DOHH2 (cell line): ENCODE results near the gene UGT1A3.
"Not testable (repeated sequence)": the region's sequence is repeated elsewhere in the genome, so short reads cannot be mapped to it uniquely, and the experiment has no call there.

ENCODE experiments used
- H3F3A ChIP-seq: fragments of 200-600 bp; sonication (generic), shearing (Covaris generic); 2 replicates; pipeline ENCODE4 v1.6.0; 2016; ENCODE audit warnings: antibody characterized with exemption, mild to moderate bottlenecking; ENCODE audit not compliant: control insufficient read depth, insufficient read depth
- H3K27ac ChIP-seq: fragments of 200-600 bp; sonication (generic); 2 replicates; pipeline ENCODE4 v1.5.1; 2014; ENCODE audit warnings: low read depth, mild to moderate bottlenecking, low read length, moderate library complexity
- H3K27me3 ChIP-seq: fragments of 200-600 bp; sonication (generic); 2 replicates; pipeline ENCODE4 v1.6.1; 2014; ENCODE audit warnings: mild to moderate bottlenecking, low read length, mixed read lengths; ENCODE audit not compliant: control insufficient read depth
- H3K36me3 ChIP-seq: fragments of 200-600 bp; sonication (generic); 2 replicates; pipeline ENCODE4 v1.6.1; 2014; ENCODE audit warnings: mild to moderate bottlenecking, low read length, moderate library complexity, mixed read lengths; ENCODE audit not compliant: control insufficient read depth
- H3K4me1 ChIP-seq: fragments of 200-600 bp; sonication (generic); 2 replicates; pipeline ENCODE4 v1.6.1; 2014; ENCODE audit warnings: mild to moderate bottlenecking, low read length, mixed read lengths; ENCODE audit not compliant: control insufficient read depth
- H3K4me2 ChIP-seq: fragments of 200-600 bp; sonication (generic); 2 replicates; pipeline ENCODE4 v1.6.0; 2014; ENCODE audit warnings: mild to moderate bottlenecking, low read length, moderate library complexity
- H3K4me3 ChIP-seq: fragments of 200-600 bp; sonication (generic); 2 replicates; pipeline ENCODE4 v1.5.1; 2014; ENCODE audit warnings: mild to moderate bottlenecking, low read length, mixed read lengths
- H3K79me2 ChIP-seq: fragments of 200-600 bp; sonication (generic); 2 replicates; pipeline ENCODE4 v1.6.1; 2014; ENCODE audit warnings: mild to moderate bottlenecking, low read length, mixed read lengths; ENCODE audit not compliant: control insufficient read depth
- H3K9me2 ChIP-seq: fragments of 200-600 bp; sonication (generic); replicated peaks from 2 replicates; pipeline ENCODE4 v1.6.1; 2014; ENCODE audit warnings: mild to moderate bottlenecking, low read length, mixed read lengths; ENCODE audit not compliant: control insufficient read depth
- H3K9me3 ChIP-seq: fragments of 200-600 bp; sonication (generic); 2 replicates; pipeline ENCODE4 v1.6.1; 2014; ENCODE audit warnings: antibody characterized with exemption, low read length, mixed read lengths; ENCODE audit not compliant: control insufficient read depth, insufficient read depth
- H4K20me1 ChIP-seq: fragments of 200-600 bp; sonication (generic); 2 replicates; pipeline ENCODE4 v1.6.0; 2014; ENCODE audit warnings: low read depth, mild to moderate bottlenecking, antibody characterized with exemption, low read length, moderate library complexity; ENCODE audit not compliant: control insufficient read depth, insufficient read depth
- CTCF ChIP-seq: fragments of 200-600 bp; sonication (generic); IDR thresholded peaks from one replicate; pipeline ENCODE4 v1.5.1; 2014; ENCODE audit warnings: antibody characterized with exemption, mild to moderate bottlenecking, low read depth, low read length; ENCODE audit not compliant: poor library complexity, severe bottlenecking
- EZH2phosphoT487 ChIP-seq: fragments of 200-600 bp; sonication (generic); IDR thresholded peaks from 2 replicates; pipeline ENCODE4 v1.6.1; 2017; ENCODE audit warnings: borderline replicate concordance, mild to moderate bottlenecking, antibody characterized with exemption, low read length, moderate library complexity, mixed read lengths

The UGT1A3 gene

GRCh38 chr2:233745073-233745755, 16.4 kb downstream of the UGT1A3 start:
- H3F3A ChIP-seq: no peaks in the 10 kb centered on the region
- TF ChIP-seq EZH2phosphoT487: no peak

DNA sequence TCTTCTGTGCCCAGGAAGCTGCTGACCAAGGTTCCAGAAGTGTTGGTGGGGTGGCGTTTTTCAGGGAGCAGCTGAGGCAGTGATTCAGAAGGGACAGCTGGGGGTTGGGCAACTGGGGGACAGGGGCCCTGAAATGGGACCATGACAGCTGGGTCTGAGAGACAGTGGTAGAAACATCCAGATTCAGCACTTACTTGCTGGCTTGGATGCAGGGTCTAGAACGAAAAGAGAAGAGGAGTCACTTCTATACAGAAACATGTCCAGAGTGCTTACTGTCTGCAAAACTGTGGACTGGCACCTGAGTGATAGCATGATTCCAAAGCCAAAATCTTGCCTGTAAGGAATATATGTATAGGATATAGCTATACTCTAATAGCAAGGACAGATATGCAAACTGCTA, 17.0 kb downstream of the UGT1A3 start:
- not testable (repeated sequence) for H3K27ac ChIP-seq, H3K79me2 ChIP-seq, H3K27me3 ChIP-seq, H3F3A ChIP-seq, H3K4me2 ChIP-seq, H3K4me1 ChIP-seq, H3K9me2 ChIP-seq, H3K4me3 ChIP-seq, H3K9me3 ChIP-seq, H3K36me3 ChIP-seq, H4K20me1 ChIP-seq

More at GRCh38 chr2:233745073-233745755, 16.4 kb downstream of the UGT1A3 start:
- no peaks in the 10 kb centered on the region for H3K9me2 ChIP-seq
- H3K27me3 ChIP-seq: 0 out of 2 replicates have a peak, but pooled peaks cover 3% of the 10 kb centered on the region
- H3K4me2 ChIP-seq: no peak overlapping the region
- no peaks in the 10 kb centered on the region for H3K4me1 ChIP-seq
- no peaks in the 10 kb centered on the region for H4K20me1 ChIP-seq
- H3K9me3 ChIP-seq: no peaks in the 10 kb centered on the region
- no peak overlapping the region for H3K27ac ChIP-seq
- no peaks in the 10 kb centered on the region for H3K79me2 ChIP-seq
- H3K36me3 ChIP-seq: no peaks in the 10 kb centered on the region
- no peak overlapping the region for H3K4me3 ChIP-seq

- Histone ChIP-seq H3F3A (no peaks in the 10 kb centered on the region), H3K4me2 (no peak overlapping the region), H4K20me1 (no peaks in the 10 kb centered on the region), H3K36me3 (no peaks in the 10 kb centered on the region), H3K79me2 (no peaks in the 10 kb centered on the region), H3K27ac (no peak overlapping the region), H3K4me3 (no peak overlapping the region), H3K27me3 (0 out of 2 replicates have a peak, but pooled peaks cover 3% of the 10 kb centered on the region), H3K4me1 (no peaks in the 10 kb centered on the region), H3K9me2 (no peaks in the 10 kb centered on the region), H3K9me3 (peaks cover 6% of the 10 kb centered on the region; the same call in 1 of the 2 replicates)
- TF ChIP-seq CTCF (no peak), EZH2phosphoT487 (no peak)
Measured at GRCh38 chr2:233746475-233747282, 17.8 kb downstream of the UGT1A3 start.

DNA sequence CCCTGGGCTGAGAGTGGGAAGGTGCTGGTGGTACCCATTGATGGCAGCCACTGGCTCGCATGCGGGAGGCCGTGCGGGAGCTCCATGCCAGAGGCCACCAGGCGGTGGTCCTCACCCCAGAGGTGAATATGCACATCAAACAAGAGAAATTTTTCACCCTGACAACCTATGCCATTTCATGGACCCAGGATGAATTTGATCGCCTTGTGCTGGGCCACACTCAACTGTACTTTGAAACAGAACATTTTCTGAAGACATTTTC, 18.4 kb downstream of the UGT1A3 start:
- H4K20me1 ChIP-seq: no peaks in the 10 kb centered on the region
- no peak overlapping the region for H3K27ac ChIP-seq
- no peak for TF ChIP-seq CTCF
- no peak for TF ChIP-seq EZH2phosphoT487
- H3K36me3 ChIP-seq: no peaks in the 10 kb centered on the region
- no peak overlapping the region for H3K4me3 ChIP-seq
- no peaks in the 10 kb centered on the region for H3K4me1 ChIP-seq
- H3K27me3 ChIP-seq: 0 out of 2 replicates have a peak, but pooled peaks cover 3% of the 10 kb centered on the region
- H3K4me2 ChIP-seq: no peak overlapping the region
- no peaks in the 10 kb centered on the region for H3F3A ChIP-seq
- no peaks in the 10 kb centered on the region for H3K79me2 ChIP-seq
- H3K9me3 ChIP-seq: peaks cover 6% of the 10 kb centered on the region; the same call in 1 of the 2 replicates
- no peaks in the 10 kb centered on the region for H3K9me2 ChIP-seq

DNA sequence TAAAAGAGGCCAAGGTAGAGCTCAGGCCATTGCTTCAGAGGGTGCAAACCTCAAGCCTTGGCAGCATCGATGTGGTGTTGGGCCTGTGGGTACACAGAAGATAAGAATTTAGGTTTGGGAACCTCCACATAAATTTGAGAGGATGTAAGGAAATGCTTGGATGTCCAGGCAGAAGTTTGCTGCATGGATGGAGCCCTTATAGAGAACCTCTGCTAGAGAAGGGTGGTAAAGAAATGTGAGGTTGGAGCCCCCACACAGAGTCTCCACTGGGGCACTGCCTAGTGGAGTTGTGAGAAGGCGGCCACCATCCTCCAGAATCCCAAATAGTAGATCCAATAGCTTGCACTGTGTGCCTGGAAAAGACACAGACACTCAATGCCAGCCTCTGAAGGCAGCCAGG, 21.8 kb downstream of the UGT1A3 start:
- not testable (repeated sequence) for H4K20me1 ChIP-seq, H3K4me2 ChIP-seq, H3K9me3 ChIP-seq, H3K36me3 ChIP-seq, H3F3A ChIP-seq, H3K9me2 ChIP-seq, H3K79me2 ChIP-seq, H3K27me3 ChIP-seq, H3K4me1 ChIP-seq, H3K4me3 ChIP-seq, H3K27ac ChIP-seq

DNA sequence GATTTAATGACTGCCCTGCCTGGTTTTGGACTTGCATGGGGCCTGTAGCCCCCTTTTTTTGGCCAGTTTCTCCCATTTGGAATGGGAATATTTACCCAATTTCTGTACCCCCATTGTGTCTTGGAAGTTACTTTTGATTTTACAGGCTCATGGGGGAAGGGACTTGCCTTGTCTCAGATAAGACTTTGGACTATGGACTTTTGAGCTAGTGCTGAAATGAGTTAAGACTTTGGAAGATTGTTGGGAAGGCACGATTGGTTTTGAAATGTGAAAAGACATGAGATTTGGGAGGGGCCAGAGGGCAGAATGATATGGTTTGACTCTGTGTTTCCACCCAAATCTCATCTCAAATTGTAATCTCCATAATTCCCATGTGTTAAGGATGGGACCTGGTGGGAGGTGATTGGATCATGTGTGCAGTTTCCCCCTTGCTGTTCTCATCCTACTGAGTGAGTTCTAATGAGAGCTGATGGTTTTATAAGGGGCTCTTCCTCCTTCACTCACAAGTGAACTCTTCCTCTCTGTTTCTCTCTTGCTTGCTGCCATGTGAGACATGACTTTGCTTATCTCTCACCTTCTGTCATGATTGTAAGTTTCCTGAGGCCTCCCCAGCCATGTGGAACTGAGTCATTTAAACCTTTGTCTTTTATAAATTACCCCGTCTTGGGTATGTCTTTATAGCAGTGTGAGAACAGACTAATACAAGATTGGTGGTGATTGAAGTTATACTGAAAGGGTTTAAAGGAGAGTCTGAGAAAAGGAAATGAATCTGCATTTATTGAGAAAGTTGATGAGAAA, 22.6 kb downstream of the UGT1A3 start:
- H3K9me3 ChIP-seq, H3K27ac ChIP-seq, H3K27me3 ChIP-seq, H3F3A ChIP-seq, H3K4me1 ChIP-seq, H3K9me2 ChIP-seq, H4K20me1 ChIP-seq, H3K4me3 ChIP-seq, H3K36me3 ChIP-seq, H3K79me2 ChIP-seq, H3K4me2 ChIP-seq: not testable (repeated sequence)
